Transverse colon (tissue), 4 donors: ENCODE measurements around the gene ZDHHC19.

Experiments
- POLR2A ChIP-seq: fragments of 450-650 bp; IDR thresholded peaks from one replicate; pipeline ENCODE4 v1.6.1; 2016; ENCODE audit warnings: antibody characterized with exemption, mild to moderate bottlenecking, moderate library complexity
- POLR2AphosphoS5 ChIP-seq, 3 donors: sonication (generic); formaldehyde crosslinking; IDR thresholded peaks; one replicate each; pipeline ENCODE4 v1.6.1; 2016; ENCODE audit warnings: antibody characterized with exemption in 3 of 3
- TF ChIP-seq, protein P1 (sequence below), 5 experiments: fragments of 200-600 bp in 3 of 5; fragments of 450-650 bp in 2 of 5; sonication (generic) in 3 of 5; IDR thresholded peaks; 1 replicate in 2 of 5; 2 replicates in 3 of 5; pipeline ENCODE4 v1.5.1; 2016 to 2017; ENCODE audit warnings: antibody characterized with exemption in 5 of 5, inconsistent platforms in 3 of 5, mild to moderate bottlenecking in 2 of 5, moderate library complexity in 1 of 5

DNA sequence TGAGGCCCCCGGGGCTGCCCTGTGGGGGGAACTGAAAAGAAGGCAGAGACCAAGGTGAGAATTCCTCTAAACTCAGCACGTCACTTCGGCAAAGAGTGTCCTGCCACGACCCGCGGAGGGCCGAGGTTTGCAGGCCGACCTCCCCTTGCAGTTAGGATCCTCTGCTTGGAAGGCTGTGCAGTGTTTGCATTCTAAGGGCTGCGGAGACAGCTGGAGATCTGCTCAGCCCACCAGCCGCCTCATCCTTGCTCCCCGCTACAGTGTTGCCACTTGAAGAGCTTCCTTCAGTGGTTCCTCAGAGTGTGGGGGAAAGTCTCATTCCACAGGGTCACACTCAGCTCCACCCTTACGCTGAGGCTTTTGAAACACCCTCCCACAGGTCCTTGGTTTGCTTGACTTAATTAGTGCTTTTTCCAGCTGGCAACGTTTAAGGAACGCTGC is 15.9 kb upstream of the ZDHHC19 start:
- TF ChIP-seq, protein P1, sequence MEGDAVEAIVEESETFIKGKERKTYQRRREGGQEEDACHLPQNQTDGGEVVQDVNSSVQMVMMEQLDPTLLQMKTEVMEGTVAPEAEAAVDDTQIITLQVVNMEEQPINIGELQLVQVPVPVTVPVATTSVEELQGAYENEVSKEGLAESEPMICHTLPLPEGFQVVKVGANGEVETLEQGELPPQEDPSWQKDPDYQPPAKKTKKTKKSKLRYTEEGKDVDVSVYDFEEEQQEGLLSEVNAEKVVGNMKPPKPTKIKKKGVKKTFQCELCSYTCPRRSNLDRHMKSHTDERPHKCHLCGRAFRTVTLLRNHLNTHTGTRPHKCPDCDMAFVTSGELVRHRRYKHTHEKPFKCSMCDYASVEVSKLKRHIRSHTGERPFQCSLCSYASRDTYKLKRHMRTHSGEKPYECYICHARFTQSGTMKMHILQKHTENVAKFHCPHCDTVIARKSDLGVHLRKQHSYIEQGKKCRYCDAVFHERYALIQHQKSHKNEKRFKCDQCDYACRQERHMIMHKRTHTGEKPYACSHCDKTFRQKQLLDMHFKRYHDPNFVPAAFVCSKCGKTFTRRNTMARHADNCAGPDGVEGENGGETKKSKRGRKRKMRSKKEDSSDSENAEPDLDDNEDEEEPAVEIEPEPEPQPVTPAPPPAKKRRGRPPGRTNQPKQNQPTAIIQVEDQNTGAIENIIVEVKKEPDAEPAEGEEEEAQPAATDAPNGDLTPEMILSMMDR (IDR thresholded peaks at IDR 0.05): no peak
- TF ChIP-seq POLR2AphosphoS5 (IDR thresholded peaks at IDR 0.05): no peak
- no peak for TF ChIP-seq POLR2A
